Ovary (tissue), 3 donors: Measurements from ENCODE around the gene RBKS.
A peak's percentile ranks its signal among the peaks of the same experiment; 100 is the strongest.

ENCODE experiments used
- CTCF ChIP-seq, 3 donors: fragments of 450-650 bp in 2 of 3; fragments of 200-600 bp in 1 of 3; IDR thresholded peaks; one replicate each; pipeline versions ENCODE4 v1.5.1 to v1.8.0; 2016 to 2022; ENCODE audit warnings: antibody characterized with exemption in 3 of 3, mild to moderate bottlenecking in 1 of 3
- EP300 ChIP-seq: sonication (generic); formaldehyde crosslinking; IDR thresholded peaks from one replicate; pipeline ENCODE4 v1.6.1; 2017; ENCODE audit warnings: antibody characterized with exemption
- POLR2A ChIP-seq: fragments of 450-650 bp; IDR thresholded peaks from one replicate; pipeline ENCODE4 v1.6.1; 2017; ENCODE audit warnings: antibody characterized with exemption, mild to moderate bottlenecking, moderate library complexity
- donor health status: DM: no; HTN: no; CAD: no.

GRCh38 chr2:27735263-27735904 lies 154.8 kb downstream of the RBKS start:
- peak; percentile 42 for TF ChIP-seq POLR2A
- TF ChIP-seq CTCF (IDR thresholded peaks at IDR 0.05), result no peak
- peak; percentile 98 for TF ChIP-seq EP300
